ENCODE data around the gene SUN2. TPM values are rescaled to one million over a fixed set of nuclear protein-coding genes. Genes with fewer than 3 reads are reported as not detected.

SUN2 gene
- total and polyA plus RNA-seq, 2 of the 13 experiments (the other 11 are each of a cell fraction or from before 2014, with no cell fraction given) = 45.6 to 56.6 TPM

- H3K9me3 ChIP-seq (ENCODE audit: low read length) = no peaks in the 10 kb centered on the region
- DNase-seq (ENCODE audit: low spot score) (no peak), FAIRE-seq (no peak), ATAC-seq (no peak)
- no peak overlapping the region for H3K4me2 ChIP-seq (ENCODE audit: low read depth, low read length)
- H3K27me3 ChIP-seq (ENCODE audit: control insufficient read depth in 1 of 2, insufficient read depth in 2 of 2, low read length in 2 of 2) = peaks cover 0 to 14% of the 10 kb centered on the region in 2 experiments; a peak in 3 of 5 replicates
- intact Hi-C loops (cut with micrococcal nuclease; ENCODE audit: unreplicated experiment) = no loop called here
- no peaks in the 10 kb centered on the region for H3K79me2 ChIP-seq (ENCODE audit: insufficient read depth, low read length)
- H3K4me3 ChIP-seq (replicated peaks in 1 of 3; ENCODE audit: insufficient read depth in 1 of 3, low read depth in 2 of 3, low read length in 3 of 3) = no peak overlapping the region
- peaks cover 21% of the 10 kb centered on the region for H3K4me1 ChIP-seq (ENCODE audit: insufficient read depth, low read length)
- BruUV-seq (replicated peaks) = no TSS peak
- ChIA-PET CTCF (ENCODE audit: low intra/inter-chr PET ratio, low total read pairs) (no interaction called here), POLR2A (no interaction called here)
- no peak overlapping the region for H3K27ac ChIP-seq (ENCODE audit: extremely low read length, insufficient read depth, low read length)
- peak; percentile 73 for TF ChIP-seq ATF7 (IDR thresholded peaks at IDR 0.05)
- TF ChIP-seq ATF7 (CRISPR knock-in tag; IDR thresholded peaks at IDR 0.05) = no peak
- no peak for TF ChIP-seq ZHX2 (IDR thresholded peaks at IDR 0.05; ENCODE audit: low read depth)
- TF ChIP-seq ZHX2 (CRISPR knock-in tag; IDR thresholded peaks at IDR 0.05; ENCODE audit: borderline replicate concordance) = no peak
- no peak for TF ChIP-seq NCOA2 (CRISPR knock-in tag; IDR thresholded peaks at IDR 0.05)
- TF ChIP-seq DZIP1 (CRISPR knock-in tag; IDR thresholded peaks at IDR 0.05) = no peak
- peak; percentile 35; the same call in 1 of the 2 replicates for TF ChIP-seq CREB1 (IDR thresholded peaks at IDR 0.05)
- no peak for TF ChIP-seq CREB1 (CRISPR knock-in tag; IDR thresholded peaks at IDR 0.05)
- H2AFZ ChIP-seq (ENCODE audit: low read length) = no peak overlapping the region
- 26% methylated on average over 3 of the region's 6 CpGs for WGBS (ENCODE audit: low lambda C conversion rate)
- no peaks in the 10 kb centered on the region for H4K20me1 ChIP-seq (ENCODE audit: insufficient read depth, low read length)
- no peak overlapping the region for H3K9ac ChIP-seq (ENCODE audit: insufficient read depth, low read depth, low read length)
- H3K36me3 ChIP-seq (replicated peaks in 1 of 2; ENCODE audit: control insufficient read depth in 1 of 2, insufficient read depth in 2 of 2, low read length in 2 of 2) = no peaks in the 10 kb centered on the region
- in situ Hi-C loops (cut with HindIII; ENCODE audit: extremely low pct_ligation_motif_present, low pct_unique_long_range_greater_than_20kb) = no loop called here
Observed at GRCh38 chr22:38799265-38800002, 43.6 kb upstream of the SUN2 start.

Data from HepG2 (cell line).